Ectodermal cell (in vitro differentiated cells): ENCODE results near the gene PCID2.

Experiments
- H3K27ac ChIP-seq: 2 replicates; pipeline ENCODE4 v1.7.0; 2013; ENCODE audit warnings: mild to moderate bottlenecking, low read depth, low read length; ENCODE audit not compliant: insufficient read depth, poor library complexity, severe bottlenecking
- H3K27me3 ChIP-seq: 2 replicates; pipeline ENCODE4 v1.7.0; 2013; ENCODE audit warnings: mild to moderate bottlenecking, low read length; ENCODE audit not compliant: insufficient read depth, control insufficient read depth, poor library complexity, severe bottlenecking
- H3K36me3 ChIP-seq: one replicate; pipeline ENCODE4 v1.7.0; 2013; ENCODE audit warnings: low read length; ENCODE audit not compliant: control insufficient read depth, insufficient read depth
- H3K4me1 ChIP-seq: one replicate; pipeline ENCODE4 v1.7.0; 2013; ENCODE audit warnings: low read length; ENCODE audit not compliant: control insufficient read depth, insufficient read depth
- H3K4me3 ChIP-seq: 2 replicates; pipeline ENCODE4 v1.7.0; 2013; ENCODE audit warnings: low read depth, low read length, control low read depth; ENCODE audit not compliant: insufficient read depth
- H3K9me3 ChIP-seq: 2 replicates; pipeline ENCODE4 v1.7.0; 2013; ENCODE audit warnings: mild to moderate bottlenecking, low read length, moderate library complexity; ENCODE audit not compliant: control insufficient read depth
- WGBS, 2 experiments: methylation state at CpG; one replicate each; pipeline ENCODE4 v1.1.7; 2013; ENCODE audit warnings: missing lambda C conversion rate in 2 of 2; 5-methylcytosine and 5-hydroxymethylcytosine counted together

The PCID2 gene

DNA sequence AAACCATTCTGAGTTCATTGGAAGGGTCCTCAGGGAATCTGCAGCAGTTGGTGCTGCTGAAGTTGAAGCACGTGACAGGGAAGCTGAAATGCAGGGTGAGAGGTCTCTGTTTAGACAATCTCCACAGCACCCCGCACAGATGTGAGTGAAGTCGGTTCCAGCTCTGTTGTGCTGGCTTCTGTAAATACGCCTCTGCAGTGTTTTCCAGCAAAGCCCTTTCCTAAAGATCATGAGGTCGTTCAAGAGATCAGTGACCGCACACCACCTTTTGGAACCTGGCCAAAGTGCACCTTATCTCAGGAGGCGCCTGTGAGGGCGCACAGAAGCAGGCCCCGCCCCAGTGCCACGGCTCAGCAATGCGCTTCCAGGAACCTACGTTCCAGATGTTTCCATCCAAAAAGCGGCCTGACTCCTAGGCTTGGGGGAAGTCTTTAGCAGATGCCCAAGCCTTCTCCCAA, 11.7 kb upstream of the PCID2 start:
- no peaks in the 10 kb centered on the region for H3K9me3 ChIP-seq
- peaks cover 11% of the 10 kb centered on the region for H3K4me1 ChIP-seq
- no peak overlapping the region for H3K27ac ChIP-seq
- WGBS, 2 experiments: 95% methylated on average over 13 of the region's 13 CpGs
- H3K36me3 ChIP-seq: peaks cover 9% of the 10 kb centered on the region
- H3K4me3 ChIP-seq: no peak overlapping the region
- no peaks in the 10 kb centered on the region for H3K27me3 ChIP-seq

DNA sequence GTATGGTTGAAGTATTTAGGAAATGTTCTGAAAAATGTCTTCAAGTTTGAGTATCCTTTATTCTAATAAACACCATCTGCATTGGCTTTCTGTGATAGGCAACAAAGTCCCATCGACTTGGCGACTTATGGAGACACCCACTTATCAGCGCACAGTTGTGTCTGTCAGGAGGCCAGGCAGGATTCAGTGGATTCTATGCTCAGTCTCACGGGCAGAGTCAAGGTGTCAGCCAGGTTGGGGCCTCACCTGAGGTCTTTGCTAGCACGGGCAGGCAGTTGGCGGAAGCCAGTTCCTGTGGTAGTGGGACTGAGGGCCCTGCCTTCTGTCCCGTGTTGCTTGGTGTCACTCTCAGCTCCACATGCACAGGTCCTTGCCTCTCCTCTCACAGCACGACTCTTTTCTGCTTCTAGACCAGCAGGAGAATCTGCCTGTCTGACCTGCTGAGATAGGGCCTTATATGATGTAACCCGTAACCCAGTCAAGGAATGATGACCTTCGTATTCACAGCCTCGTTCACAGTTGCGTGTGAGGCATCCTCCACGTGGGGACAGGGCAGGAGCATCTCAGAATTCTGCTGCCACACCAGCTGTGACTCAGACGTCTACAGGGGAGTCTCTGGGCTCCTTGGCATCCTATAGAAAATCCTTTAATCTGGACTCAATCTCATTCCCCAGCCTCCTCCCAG, 10.9 kb upstream of the PCID2 start:
- peaks cover 9% of the 10 kb centered on the region for H3K36me3 ChIP-seq
- no peaks in the 10 kb centered on the region for H3K27me3 ChIP-seq
- H3K27ac ChIP-seq: no peak overlapping the region
- no peaks in the 10 kb centered on the region for H3K9me3 ChIP-seq
- H3K4me1 ChIP-seq: peaks cover 11% of the 10 kb centered on the region
- 94 to 96% methylated on average over 14 of the region's 14 CpGs for WGBS, 2 experiments
- no peak overlapping the region for H3K4me3 ChIP-seq

DNA sequence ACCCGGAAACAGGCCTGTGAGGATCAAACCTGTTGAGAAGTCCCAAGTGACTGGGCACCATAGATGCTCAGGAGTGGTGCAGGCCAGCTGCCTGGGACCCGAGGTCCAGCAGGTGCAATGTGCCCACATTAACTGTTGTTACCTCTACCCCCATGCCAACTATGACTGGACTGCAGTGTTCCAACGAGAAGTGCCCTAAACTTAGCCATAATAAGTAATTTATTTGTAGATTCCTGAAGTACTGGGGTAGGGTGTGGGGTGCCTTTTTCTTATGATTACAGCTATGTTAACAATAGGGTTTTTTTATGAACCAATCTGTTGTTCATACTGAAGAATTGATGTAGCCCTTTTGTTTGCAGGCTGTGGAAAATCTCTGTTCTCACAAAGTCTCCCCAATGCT, 10.1 kb upstream of the PCID2 start:
- Histone ChIP-seq H3K9me3 (no peaks in the 10 kb centered on the region), H3K4me3 (no peak overlapping the region), H3K27ac (no peak overlapping the region), H3K36me3 (peaks cover 9% of the 10 kb centered on the region), H3K27me3 (no peaks in the 10 kb centered on the region), H3K4me1 (peaks cover 11% of the 10 kb centered on the region)
- 92 to 98% methylated on average over 3 of the region's 3 CpGs for WGBS, 2 experiments

DNA sequence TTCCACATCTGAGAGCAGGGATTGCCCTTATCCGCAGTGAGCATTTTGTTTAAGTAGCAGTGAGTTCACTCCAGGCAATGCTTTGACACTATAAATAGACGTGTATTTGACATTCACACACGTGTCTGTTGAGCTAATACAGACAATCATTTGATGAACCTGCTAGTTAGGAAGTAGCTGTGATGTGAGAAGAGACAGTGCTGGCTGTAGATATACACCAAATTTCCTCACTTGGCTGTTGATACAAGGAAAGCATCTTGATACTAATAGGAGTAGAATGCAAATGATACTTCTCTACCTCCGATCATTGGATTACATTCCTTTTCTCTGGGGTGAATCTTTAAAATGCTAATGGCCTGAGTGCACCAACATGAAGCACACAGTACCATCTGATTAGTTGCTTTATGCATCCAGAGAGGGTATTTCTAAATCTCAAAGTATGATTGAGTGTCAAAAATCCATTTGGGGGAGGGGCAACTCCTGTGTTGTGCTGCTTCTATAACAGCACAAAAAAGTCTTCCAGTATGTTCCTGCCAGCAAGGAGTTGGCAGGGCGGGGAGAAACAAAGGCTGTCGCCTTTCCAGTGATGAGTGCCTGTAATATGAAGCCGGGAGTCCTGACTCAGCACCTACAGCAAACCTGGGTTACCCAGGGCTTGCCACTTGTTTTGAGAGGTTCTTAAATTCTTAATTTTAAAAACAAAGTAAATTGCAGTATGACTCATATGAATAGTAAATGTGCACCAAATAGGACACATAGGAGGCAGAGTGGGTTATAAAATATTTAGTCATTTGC, 8.0 kb upstream of the PCID2 start:
- Histone ChIP-seq H3K27ac (peak overlapping the region; percentile 58), H3K4me3 (no peak overlapping the region), H3K36me3 (peaks cover 9% of the 10 kb centered on the region), H3K27me3 (no peaks in the 10 kb centered on the region), H3K4me1 (peaks cover 11% of the 10 kb centered on the region), H3K9me3 (no peaks in the 10 kb centered on the region)
- WGBS, 2 experiments: 39 to 43% methylated on average over 7 of the region's 7 CpGs

DNA sequence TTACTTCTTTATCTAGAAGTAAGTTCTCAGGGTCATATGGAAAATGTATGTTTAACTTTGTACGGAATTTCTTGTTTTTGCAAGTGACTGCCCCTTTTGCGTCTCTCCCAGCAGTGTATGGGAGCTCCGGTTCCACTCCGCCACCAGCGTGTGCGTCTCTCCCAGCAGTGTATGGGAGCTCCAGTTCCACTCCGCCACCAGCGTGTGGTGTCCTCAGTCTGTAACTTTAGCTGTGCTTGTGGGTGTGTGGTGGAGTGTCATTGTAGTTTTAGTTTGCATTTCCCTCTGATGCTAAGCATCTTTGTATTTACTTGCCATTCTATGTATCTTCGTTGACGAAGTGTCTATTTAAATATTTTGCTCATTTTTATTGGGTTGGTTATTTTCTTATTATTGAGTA, 3.3 kb upstream of the PCID2 start:
- H3K27ac ChIP-seq: no peak overlapping the region
- H3K4me1 ChIP-seq: peaks cover 11% of the 10 kb centered on the region
- no peaks in the 10 kb centered on the region for H3K27me3 ChIP-seq
- no peaks in the 10 kb centered on the region for H3K36me3 ChIP-seq
- H3K9me3 ChIP-seq: no peaks in the 10 kb centered on the region
- H3K4me3 ChIP-seq: no peak overlapping the region
- WGBS, 2 experiments: 93% methylated on average over 10 of the region's 10 CpGs

DNA sequence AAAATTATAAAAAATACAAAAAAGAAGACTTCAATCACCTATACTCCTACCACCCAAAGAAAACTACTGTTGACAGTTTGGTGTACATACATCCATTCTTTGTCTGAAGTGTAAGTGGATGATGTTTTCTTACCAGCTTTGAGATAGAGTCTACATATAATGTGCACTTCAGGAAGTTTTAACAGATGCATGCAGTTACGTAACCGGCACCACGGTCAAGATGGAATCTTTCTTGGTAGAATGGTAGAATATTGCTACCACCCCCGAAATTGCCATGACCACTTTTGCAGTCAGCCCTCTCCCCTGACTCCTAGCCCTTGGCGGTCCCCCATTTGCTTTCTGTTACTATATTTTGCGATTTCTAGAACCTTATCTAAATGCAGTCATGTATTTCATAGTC, 2.4 kb upstream of the PCID2 start:
- Histone ChIP-seq H3K4me1 (peaks cover 3% of the 10 kb centered on the region), H3K27ac (no peak overlapping the region), H3K36me3 (no peaks in the 10 kb centered on the region), H3K4me3 (peak overlapping the region; percentile 99), H3K9me3 (no peaks in the 10 kb centered on the region), H3K27me3 (no peaks in the 10 kb centered on the region)
- WGBS, 2 experiments: 95 to 96% methylated on average over 6 of the region's 6 CpGs

DNA sequence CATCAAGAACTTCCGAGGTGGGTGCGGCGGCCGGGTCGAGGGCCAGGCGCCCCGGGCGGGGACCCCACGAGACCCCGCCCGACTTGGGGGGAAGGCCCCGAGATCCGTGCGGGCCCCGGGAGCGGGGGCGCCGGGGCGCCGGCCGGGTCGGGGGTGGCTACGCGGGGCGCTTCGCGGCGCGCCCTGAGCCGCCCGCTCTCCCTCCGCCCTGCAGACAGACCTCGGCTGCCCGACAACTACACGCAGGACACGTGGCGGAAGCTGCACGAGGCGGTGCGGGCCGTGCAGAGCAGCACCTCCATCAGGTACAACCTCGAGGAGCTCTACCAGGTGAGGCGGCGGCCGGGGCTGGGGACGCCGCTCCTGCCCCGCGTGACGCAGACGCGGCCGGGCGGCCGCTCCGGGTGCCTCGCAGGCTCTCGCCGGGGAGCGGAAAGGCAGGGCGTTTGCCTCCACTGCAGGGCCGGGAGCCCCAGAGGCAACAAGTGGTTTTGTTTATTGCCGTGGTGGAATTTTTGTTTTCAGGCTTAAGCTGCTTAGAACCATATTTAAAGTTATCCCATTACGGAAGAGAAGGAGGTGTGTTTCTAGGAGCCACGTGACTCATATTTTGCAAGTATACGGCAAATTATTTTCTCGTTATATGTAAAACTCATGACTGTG, 1.4 kb upstream of the PCID2 start:
- no peaks in the 10 kb centered on the region for H3K36me3 ChIP-seq
- WGBS, 2 experiments: 0% methylated on average over 67 of the region's 67 CpGs

DNA sequence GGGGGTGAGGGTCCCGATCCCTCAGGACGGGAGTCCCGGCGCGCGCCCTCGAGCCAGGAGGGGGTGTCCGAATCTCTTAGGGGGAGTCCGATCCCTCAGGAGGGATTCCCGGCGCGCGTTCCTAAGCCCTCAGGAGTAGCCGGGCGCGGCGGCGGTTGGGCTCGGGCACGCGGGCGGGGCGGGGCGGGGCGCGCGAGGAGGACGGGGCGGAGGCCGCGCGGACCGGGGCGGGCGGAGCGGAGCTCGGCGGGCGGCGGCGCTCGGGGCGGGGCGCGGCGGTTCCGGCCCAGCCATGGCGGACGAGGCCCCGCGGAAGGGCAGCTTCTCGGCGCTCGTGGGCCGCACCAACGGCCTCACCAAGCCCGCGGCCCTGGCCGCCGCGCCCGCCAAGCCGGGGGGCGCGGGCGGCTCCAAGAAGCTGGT, 878 bp upstream of the PCID2 start, which contains the start of gene CUL4A:
CUL4A (plus strand) TSS at position 278 of the 423 bp plus-strand sequence; CDS start at position 293, 15 bp downstream.
- 0% methylated on average over 66 of the region's 66 CpGs for WGBS, 2 experiments

More for the DNA sequence above, 1.4 kb upstream of the PCID2 start:
- H3K27me3 ChIP-seq: no peaks in the 10 kb centered on the region
- H3K27ac ChIP-seq: peak overlapping the region; percentile 69
- H3K9me3 ChIP-seq: no peaks in the 10 kb centered on the region
- peaks cover 3% of the 10 kb centered on the region for H3K4me1 ChIP-seq
- peak overlapping the region; percentile 99 for H3K4me3 ChIP-seq

DNA sequence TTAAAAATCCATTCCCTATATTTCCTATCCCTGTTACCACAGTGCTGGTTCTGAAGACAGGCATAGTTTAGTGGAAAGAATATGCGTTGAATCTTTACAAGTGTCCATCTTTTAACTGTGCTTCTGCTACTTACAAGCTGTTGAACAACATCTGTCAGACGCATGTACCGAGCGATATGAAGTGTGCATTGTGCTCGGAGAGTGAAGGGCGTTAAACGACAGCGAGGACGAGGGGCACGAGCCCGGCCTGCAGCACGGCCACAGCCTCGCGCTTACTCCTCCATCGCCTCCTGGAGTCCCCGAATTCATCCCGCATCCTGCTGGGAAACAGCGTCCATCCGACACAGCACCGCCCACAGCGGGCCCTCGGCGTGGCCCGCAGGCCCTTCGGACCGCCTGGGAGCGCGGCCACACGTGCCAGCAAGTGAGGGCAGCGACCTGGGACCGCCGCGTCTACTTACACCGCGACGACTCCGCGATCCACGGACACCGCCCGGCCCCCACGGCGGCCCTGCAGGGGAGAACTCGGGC, 514 bp downstream of the PCID2 start:
- Histone ChIP-seq H3K4me1 (peaks cover 3% of the 10 kb centered on the region), H3K27ac (peak overlapping the region; percentile 97), H3K27me3 (no peaks in the 10 kb centered on the region), H3K9me3 (no peaks in the 10 kb centered on the region), H3K4me3 (peak overlapping the region; percentile 99), H3K36me3 (no peaks in the 10 kb centered on the region)
- WGBS, 2 experiments: 1% methylated on average over 44 of the region's 44 CpGs

More for the DNA sequence above, 878 bp upstream of the PCID2 start, which contains the start of gene CUL4A:
- H3K9me3 ChIP-seq: no peaks in the 10 kb centered on the region
- H3K27ac ChIP-seq: peak within 1 kb of the TSS; percentile 97
- H3K4me1 ChIP-seq: peaks cover 3% of the 10 kb centered on the region
- H3K27me3 ChIP-seq: no peaks in the 10 kb centered on the region
- H3K36me3 ChIP-seq: no peaks in the 10 kb centered on the region
- H3K4me3 ChIP-seq: peak within 1 kb of the TSS; percentile 99
